ENCODE measurements around the gene PSMD6.
A peak's percentile ranks its signal among the peaks of the same experiment; 100 is the strongest.

The PSMD6 gene

DNA sequence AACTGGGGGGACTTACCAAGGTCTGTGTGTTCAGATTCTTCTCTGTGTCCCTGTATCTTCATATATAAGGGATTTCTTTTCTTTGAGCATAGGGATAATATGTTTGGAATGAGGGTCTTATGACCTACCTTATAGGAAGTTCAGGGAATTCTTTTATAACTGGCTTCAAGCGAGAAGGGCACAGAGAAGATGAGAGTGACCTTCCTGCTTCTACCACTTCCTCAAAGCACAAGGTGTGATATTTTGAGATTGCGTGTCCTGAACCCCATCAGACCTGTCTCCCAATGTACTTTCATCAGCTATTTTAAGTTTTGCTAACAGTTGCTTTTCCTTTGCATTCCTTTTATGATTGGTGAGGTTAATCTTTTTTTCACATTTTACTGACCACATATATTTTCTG, 3.1 kb upstream of the PSMD6 start:
- TF ChIP-seq FOXP2 (optimal IDR thresholded peaks at IDR 0.05; ENCODE audit: control extremely low read depth, extremely low read length, insufficient read depth) (no peak), EZH2 (IDR thresholded peaks at IDR 0.05) (no peak)

GRCh38 chr3:64023861-64024223, 548 bp upstream of the PSMD6 start:
- Histone ChIP-seq H3K9ac (ENCODE audit: insufficient read length) (no peak overlapping the region), H3K27ac (no peak overlapping the region)

More for the DNA sequence above, 3.1 kb upstream of the PSMD6 start:
- Histone ChIP-seq H3K9ac (ENCODE audit: insufficient read length) (no peak overlapping the region), H3K4me3 (no peak overlapping the region), H3K9me3 (ENCODE audit: low read depth, low read length) (no peaks in the 10 kb centered on the region), H3K27ac (no peak overlapping the region), H3K36me3 (ENCODE audit: insufficient read depth, low read length) (no peaks in the 10 kb centered on the region)
- no peak for DNase-seq (ENCODE audit: low read depth, low spot score)

GRCh38 chr3:64022451-64023186, 675 bp downstream of the PSMD6 start:
- H3K4me3 ChIP-seq: peak overlapping the region; percentile 79
- no peak for DNase-seq (ENCODE audit: low read depth, low spot score)

More at GRCh38 chr3:64023861-64024223, 548 bp upstream of the PSMD6 start:
- H3K36me3 ChIP-seq (ENCODE audit: insufficient read depth, low read length): peaks cover 8% of the 10 kb centered on the region
- TF ChIP-seq FOXP2 (optimal IDR thresholded peaks at IDR 0.05; ENCODE audit: control extremely low read depth, extremely low read length, insufficient read depth) (no peak), EZH2 (IDR thresholded peaks at IDR 0.05) (no peak), POLR2AphosphoS5 (IDR thresholded peaks at IDR 0.05; ENCODE audit: borderline replicate concordance, low read depth, low read length) (no peak)
- peak overlapping the region; percentile 79 for H3K4me3 ChIP-seq
- no peak for DNase-seq (ENCODE audit: low read depth, low spot score)
- no peaks in the 10 kb centered on the region for H3K9me3 ChIP-seq (ENCODE audit: low read depth, low read length)

DNA sequence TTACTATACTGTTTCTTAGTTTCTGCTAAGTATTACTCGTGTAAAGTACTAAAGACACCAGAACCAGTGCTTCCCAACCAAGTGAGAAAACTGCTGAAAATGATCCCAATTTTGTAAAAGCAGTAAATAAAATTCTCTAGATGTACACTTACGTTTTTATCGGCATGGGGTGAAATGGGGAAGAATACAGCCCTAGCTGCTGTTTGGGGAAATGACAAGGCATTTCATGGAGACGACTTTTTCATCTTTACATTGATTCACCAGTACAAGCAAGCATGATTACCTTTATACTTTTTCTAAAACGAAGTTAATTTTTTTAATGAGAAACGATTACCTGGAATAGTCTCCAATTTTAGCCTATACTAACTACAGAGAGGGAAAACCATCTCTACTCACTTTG, 1.4 kb downstream of the PSMD6 start:
- peak overlapping the region; percentile 88 for H3K9ac ChIP-seq (ENCODE audit: insufficient read length)
- H3K27ac ChIP-seq: no peak overlapping the region
- TF ChIP-seq EZH2 (IDR thresholded peaks at IDR 0.05): no peak
- TF ChIP-seq POLR2AphosphoS5 (IDR thresholded peaks at IDR 0.05; ENCODE audit: borderline replicate concordance, low read depth, low read length): no peak
- no peak for TF ChIP-seq FOXP2 (optimal IDR thresholded peaks at IDR 0.05; ENCODE audit: control extremely low read depth, extremely low read length, insufficient read depth)
- no peaks in the 10 kb centered on the region for H3K9me3 ChIP-seq (ENCODE audit: low read depth, low read length)
- peak overlapping the region; percentile 79 for H3K4me3 ChIP-seq
- DNase-seq (ENCODE audit: low read depth, low spot score): no peak
- peaks cover 24% of the 10 kb centered on the region for H3K36me3 ChIP-seq (ENCODE audit: insufficient read depth, low read length)

More at GRCh38 chr3:64022451-64023186, 675 bp downstream of the PSMD6 start:
- Histone ChIP-seq H3K27ac (no peak overlapping the region), H3K9me3 (ENCODE audit: low read depth, low read length) (no peaks in the 10 kb centered on the region), H3K36me3 (ENCODE audit: insufficient read depth, low read length) (peaks cover 17% of the 10 kb centered on the region), H3K9ac (ENCODE audit: insufficient read length) (peak overlapping the region; percentile 88)
- TF ChIP-seq EZH2 (IDR thresholded peaks at IDR 0.05) (no peak), POLR2AphosphoS5 (IDR thresholded peaks at IDR 0.05; ENCODE audit: borderline replicate concordance, low read depth, low read length) (no peak), FOXP2 (optimal IDR thresholded peaks at IDR 0.05; ENCODE audit: control extremely low read depth, extremely low read length, insufficient read depth) (no peak)

DNA sequence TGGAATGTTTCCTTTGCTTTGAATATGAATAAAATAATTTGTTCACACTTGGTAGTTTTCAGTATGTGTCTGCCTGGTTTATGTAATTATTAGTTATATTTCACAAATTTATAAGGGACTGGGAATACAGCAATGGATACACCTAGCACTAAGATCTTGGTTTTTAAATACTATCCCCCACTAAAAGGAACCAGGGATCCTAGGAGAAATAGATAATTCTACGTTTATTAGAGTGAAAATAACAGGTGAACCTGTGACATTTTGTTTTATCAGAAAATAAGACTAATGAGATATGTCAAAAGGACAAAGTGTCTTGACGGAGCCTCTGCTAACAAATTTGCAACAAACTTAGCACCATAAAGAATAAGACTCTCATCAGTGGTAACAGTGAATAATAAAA, 3.4 kb downstream of the PSMD6 start:
- no peak for DNase-seq (ENCODE audit: low read depth, low spot score)
- H3K9me3 ChIP-seq (ENCODE audit: low read depth, low read length): no peaks in the 10 kb centered on the region
- no peak overlapping the region for H3K4me3 ChIP-seq
- H3K36me3 ChIP-seq (ENCODE audit: insufficient read depth, low read length): peaks cover 30% of the 10 kb centered on the region
- no peak overlapping the region for H3K27ac ChIP-seq
- H3K9ac ChIP-seq (ENCODE audit: insufficient read length): no peak overlapping the region
- TF ChIP-seq POLR2AphosphoS5 (IDR thresholded peaks at IDR 0.05; ENCODE audit: borderline replicate concordance, low read depth, low read length) (no peak), FOXP2 (optimal IDR thresholded peaks at IDR 0.05; ENCODE audit: control extremely low read depth, extremely low read length, insufficient read depth) (no peak), EZH2 (IDR thresholded peaks at IDR 0.05) (no peak)

DNA sequence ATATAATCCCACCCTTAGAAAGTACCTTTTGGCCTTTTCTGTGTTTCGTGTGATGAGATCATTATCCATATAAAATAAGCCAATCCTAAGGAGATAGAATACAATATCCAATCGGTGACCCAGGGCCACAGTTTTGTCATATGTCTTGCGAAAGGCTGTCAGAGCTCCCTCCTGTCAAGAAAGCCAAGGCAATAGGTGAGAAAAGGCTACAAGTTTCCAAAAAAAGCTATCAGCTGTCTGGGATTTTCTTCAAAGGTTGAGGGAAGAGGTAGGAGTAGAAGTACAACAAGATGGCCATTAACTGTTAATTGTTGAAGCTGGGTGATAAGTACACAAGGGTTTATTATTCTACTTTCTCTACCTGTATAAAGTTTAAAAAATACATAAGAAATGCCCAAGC, 4.0 kb downstream of the PSMD6 start:
- Histone ChIP-seq H3K9me3 (ENCODE audit: low read depth, low read length) (no peaks in the 10 kb centered on the region), H3K27ac (no peak overlapping the region), H3K36me3 (ENCODE audit: insufficient read depth, low read length) (peaks cover 36% of the 10 kb centered on the region), H3K9ac (ENCODE audit: insufficient read length) (no peak overlapping the region), H3K4me3 (no peak overlapping the region)
- no peak for TF ChIP-seq POLR2AphosphoS5 (IDR thresholded peaks at IDR 0.05; ENCODE audit: borderline replicate concordance, low read depth, low read length)
- TF ChIP-seq EZH2 (IDR thresholded peaks at IDR 0.05): no peak
- TF ChIP-seq FOXP2 (optimal IDR thresholded peaks at IDR 0.05; ENCODE audit: control extremely low read depth, extremely low read length, insufficient read depth): no peak
- DNase-seq (ENCODE audit: low read depth, low spot score): no peak

DNA sequence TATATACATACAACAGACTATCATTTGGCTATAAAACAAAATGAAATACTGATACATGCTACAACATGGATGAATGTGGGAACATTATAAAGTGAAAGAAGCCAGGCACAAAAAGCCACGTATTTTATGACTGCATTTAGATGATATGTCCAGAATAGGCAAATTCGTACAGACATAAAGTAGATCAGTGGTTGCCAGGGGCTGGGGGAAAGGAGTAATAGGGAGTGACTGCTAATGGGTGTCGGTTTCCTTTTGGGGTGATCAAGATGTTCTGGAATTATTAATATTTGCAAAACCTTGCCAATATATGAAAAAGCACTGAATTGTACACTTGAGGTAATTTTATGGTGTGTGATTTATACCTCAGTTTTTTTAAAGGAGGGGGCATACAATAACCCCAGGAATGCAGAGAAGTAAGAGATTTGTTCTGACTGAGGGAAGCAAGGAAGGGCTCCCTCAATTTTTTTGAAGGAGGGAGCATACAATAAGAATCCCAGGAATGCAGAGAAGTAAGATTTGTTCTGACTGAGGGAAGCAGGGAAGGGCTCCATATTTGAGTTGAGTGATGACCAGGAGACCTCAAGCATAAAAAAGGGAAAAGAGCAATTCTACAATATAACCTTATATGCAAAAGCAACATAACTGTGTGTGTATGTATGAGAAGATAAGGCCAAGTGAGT, 6.2 kb downstream of the PSMD6 start:
- Histone ChIP-seq H3K27ac (no peak overlapping the region), H3K9ac (ENCODE audit: insufficient read length) (no peak overlapping the region), H3K4me3 (no peak overlapping the region), H3K36me3 (ENCODE audit: insufficient read depth, low read length) (peaks cover 58% of the 10 kb centered on the region), H3K9me3 (ENCODE audit: low read depth, low read length) (no peaks in the 10 kb centered on the region)
- DNase-seq (ENCODE audit: low read depth, low spot score): no peak
- TF ChIP-seq POLR2AphosphoS5 (IDR thresholded peaks at IDR 0.05; ENCODE audit: borderline replicate concordance, low read depth, low read length) (no peak), EZH2 (IDR thresholded peaks at IDR 0.05) (no peak)

DNA sequence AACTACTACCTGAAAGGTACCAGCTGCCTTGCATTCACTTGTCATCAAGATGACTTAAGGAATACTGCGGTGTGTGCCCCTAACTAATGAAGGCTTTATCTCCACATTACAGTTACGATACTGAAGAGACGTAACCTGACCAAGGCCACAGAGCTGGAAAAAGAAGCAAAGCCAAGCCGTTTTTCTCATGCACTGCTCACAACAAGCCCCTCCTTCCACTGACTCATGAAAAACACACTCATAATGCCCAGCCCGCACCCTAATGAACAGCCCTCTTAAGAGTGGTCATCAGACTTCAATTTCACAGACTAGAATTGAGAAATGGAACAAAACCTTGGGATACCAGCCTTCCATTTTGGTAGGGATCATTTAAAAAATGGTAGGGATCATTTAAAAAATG, 11.6 kb downstream of the PSMD6 start:
- H3K36me3 ChIP-seq (ENCODE audit: insufficient read depth, low read length): peaks cover 81% of the 10 kb centered on the region
- H3K9ac ChIP-seq (ENCODE audit: insufficient read length): no peak overlapping the region
- H3K27ac ChIP-seq: no peak overlapping the region

More for the DNA sequence above, 11.6 kb downstream of the PSMD6 start:
- TF ChIP-seq FOXP2 (optimal IDR thresholded peaks at IDR 0.05; ENCODE audit: control extremely low read depth, extremely low read length, insufficient read depth) (no peak), POLR2AphosphoS5 (IDR thresholded peaks at IDR 0.05; ENCODE audit: borderline replicate concordance, low read depth, low read length) (no peak), EZH2 (IDR thresholded peaks at IDR 0.05) (no peak)
- Histone ChIP-seq H3K9me3 (ENCODE audit: low read depth, low read length) (no peaks in the 10 kb centered on the region), H3K4me3 (no peak overlapping the region)
- no peak for DNase-seq (ENCODE audit: low read depth, low spot score)
